ENCODE measurements around the gene CREB3L1.

DNA sequence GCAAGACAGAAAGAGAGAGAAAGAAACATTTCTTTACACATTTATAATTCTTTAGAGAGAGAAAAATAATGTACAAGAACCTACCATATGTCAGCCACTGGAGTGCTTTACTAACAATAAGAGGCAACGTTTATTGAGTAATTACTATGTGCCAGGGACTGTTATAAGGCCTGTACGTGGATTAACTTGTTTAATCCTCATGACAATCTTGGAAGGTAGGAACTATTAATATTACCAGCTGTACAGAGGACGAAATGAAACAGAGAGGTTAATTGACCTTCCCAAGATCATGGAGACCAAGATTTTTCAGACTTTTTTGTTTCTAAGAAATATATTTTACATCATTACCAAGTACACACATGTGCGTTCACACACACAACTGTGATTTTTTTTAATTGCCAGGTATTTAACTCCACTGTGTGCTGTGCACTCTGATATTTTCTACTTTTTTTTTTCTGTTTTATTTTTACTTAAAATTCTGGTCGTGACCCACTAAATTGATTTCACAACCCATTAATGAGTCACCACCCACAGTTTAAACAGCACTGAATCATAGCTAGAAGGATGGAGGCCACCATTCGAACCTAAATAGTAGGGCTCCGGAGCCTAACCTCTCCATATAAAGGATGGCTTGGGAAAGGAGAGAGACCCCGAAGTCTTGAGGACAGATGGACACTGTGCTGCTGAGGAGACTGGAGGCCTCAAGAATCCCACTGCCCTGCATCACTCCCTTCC lies 21.4 kb downstream of the CREB3L1 start:
- no peak for TF ChIP-seq POLR2A (IDR thresholded peaks at IDR 0.05; ENCODE audit: low read length)
- no peak for TF ChIP-seq GATA1 (IDR thresholded peaks at IDR 0.05; ENCODE audit: low read depth, low read length)

All from erythroblast (primary cell).